Measurements from ENCODE around the gene MAPK11. TPM values are rescaled to one million over a fixed set of nuclear protein-coding genes. Genes with fewer than 3 reads are reported as not detected.

MAPK11 gene
- total RNA-seq, 1 donor from 2014 or later, result 3.4 TPM

DNA sequence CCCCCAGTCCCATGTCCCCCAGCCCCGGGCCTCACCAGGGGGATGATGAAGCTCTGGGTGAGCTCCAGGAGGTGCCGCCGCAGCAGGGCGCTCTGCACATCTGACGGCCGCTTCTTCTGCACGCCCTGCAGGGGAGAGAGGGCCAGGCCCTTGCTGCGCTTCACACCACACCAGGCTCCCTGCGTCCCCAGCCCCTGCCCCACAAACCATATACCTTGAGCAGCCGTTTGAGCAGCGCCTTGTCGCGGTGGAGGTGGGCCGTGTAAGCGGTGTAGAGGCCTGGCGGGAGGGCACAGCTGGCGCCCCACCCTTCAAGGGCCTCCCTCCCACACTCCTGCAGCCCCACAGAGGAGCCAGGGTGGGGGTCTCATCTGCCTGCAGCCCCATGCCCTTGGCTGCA lies 43.4 kb upstream of the MAPK11 start:
- no peak for FAIRE-seq
- Histone ChIP-seq H3K36me3 (ENCODE audit: control insufficient read depth, insufficient read depth, low read length) (no peaks in the 10 kb centered on the region), H3K4me3 (ENCODE audit: low read depth, low read length) (no peak overlapping the region), H3K27me3 (ENCODE audit: control insufficient read depth, insufficient read depth, low read length) (peaks cover 1% of the 10 kb centered on the region)
- no peak for DNase-seq (ENCODE audit: low read depth)
- TF ChIP-seq, protein P1, sequence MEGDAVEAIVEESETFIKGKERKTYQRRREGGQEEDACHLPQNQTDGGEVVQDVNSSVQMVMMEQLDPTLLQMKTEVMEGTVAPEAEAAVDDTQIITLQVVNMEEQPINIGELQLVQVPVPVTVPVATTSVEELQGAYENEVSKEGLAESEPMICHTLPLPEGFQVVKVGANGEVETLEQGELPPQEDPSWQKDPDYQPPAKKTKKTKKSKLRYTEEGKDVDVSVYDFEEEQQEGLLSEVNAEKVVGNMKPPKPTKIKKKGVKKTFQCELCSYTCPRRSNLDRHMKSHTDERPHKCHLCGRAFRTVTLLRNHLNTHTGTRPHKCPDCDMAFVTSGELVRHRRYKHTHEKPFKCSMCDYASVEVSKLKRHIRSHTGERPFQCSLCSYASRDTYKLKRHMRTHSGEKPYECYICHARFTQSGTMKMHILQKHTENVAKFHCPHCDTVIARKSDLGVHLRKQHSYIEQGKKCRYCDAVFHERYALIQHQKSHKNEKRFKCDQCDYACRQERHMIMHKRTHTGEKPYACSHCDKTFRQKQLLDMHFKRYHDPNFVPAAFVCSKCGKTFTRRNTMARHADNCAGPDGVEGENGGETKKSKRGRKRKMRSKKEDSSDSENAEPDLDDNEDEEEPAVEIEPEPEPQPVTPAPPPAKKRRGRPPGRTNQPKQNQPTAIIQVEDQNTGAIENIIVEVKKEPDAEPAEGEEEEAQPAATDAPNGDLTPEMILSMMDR (IDR thresholded peaks at IDR 0.05; ENCODE audit: insufficient read depth, low read length, severe bottlenecking), result no peak

DNA sequence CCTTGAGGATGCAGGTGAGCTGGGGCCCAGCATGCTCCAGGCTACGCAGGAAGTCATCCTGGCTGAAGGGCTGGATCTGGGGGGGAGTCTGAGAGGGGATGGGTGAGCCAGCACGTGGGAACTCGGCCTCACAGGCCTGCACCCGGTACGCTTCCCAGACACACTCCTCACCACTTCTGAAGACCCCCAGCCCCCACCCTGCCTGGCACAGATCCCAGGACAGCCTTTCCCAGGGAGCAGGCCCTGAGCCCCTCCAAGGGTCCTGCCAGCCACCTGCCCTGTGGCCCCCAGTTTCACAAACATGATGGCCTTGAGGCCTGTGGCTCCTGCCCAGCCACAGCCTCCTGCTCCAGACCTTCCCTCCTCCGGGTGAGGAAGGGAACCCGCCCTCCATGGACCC lies 42.8 kb upstream of the MAPK11 start:
- Histone ChIP-seq H3K36me3 (ENCODE audit: control insufficient read depth, insufficient read depth, low read length) (no peaks in the 10 kb centered on the region), H3K4me3 (ENCODE audit: low read depth, low read length) (no peak overlapping the region), H3K27me3 (ENCODE audit: control insufficient read depth, insufficient read depth, low read length) (peaks cover 1% of the 10 kb centered on the region)
- TF ChIP-seq, protein P1 (IDR thresholded peaks at IDR 0.05; ENCODE audit: insufficient read depth, low read length, severe bottlenecking), result no peak
- FAIRE-seq (no peak), DNase-seq (ENCODE audit: low read depth) (no peak)

DNA sequence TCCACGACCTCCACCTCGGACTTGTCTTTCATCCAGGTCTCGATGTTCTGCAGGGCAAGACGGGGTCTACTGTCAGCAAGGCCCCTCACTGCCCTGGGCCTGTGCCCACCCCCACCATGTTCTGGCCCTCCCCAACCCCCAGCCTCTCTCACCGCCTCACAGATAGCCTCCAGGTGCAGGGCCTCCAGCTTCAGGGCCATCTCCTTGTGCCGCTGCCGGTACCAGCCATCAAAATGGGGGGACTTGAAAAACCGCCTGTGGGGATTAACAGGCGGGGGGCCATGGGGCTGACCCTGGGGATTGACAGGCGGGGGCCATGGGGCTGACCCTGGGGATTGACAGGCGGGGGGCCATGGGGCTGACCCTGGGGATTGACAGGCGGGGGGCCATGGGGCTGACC lies 42.2 kb upstream of the MAPK11 start:
- Histone ChIP-seq H3K36me3 (ENCODE audit: control insufficient read depth, insufficient read depth, low read length) (no peaks in the 10 kb centered on the region), H3K4me3 (ENCODE audit: low read depth, low read length) (no peak overlapping the region), H3K27me3 (ENCODE audit: control insufficient read depth, insufficient read depth, low read length) (peaks cover 1% of the 10 kb centered on the region)
- no peak for DNase-seq (ENCODE audit: low read depth)
- TF ChIP-seq, protein P1 (IDR thresholded peaks at IDR 0.05; ENCODE audit: insufficient read depth, low read length, severe bottlenecking), result no peak
- no peak for FAIRE-seq

DNA sequence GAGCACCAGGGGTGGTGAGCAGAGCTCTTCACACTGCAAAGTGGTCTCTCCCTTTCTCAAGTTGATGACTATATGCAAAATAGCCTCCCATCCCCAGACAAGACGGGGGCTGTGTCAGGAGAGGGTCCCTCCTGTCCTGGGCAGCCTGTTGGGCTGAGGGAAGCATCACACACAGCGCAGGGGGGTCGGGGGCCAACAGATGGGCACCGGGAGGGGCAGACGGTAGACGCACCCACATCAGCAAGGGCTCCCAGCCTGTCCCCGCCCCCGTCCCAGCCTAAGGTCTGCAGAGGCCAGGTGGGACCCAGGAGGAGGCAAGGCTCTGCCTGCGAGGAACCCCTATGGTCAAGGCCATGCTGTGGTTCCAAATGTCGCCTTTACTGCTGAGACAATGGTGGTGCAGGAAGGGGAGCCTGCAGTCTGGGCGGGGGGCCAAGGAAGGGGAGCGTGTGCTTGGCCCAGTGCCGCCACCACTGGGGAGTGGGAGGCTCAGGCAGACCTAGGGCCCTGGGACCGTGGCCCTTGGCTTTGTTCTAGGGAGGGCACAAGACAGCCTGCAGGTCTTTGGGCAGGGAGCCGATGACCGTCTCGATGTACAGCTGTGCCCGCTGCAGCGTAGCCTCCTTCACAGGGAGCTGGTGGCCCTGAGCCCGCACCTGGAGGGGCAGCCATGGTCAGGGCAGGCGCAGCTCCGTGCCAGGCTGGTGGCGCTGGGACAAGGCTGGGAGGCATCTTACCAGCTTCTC lies 41.6 kb upstream of the MAPK11 start:
- Histone ChIP-seq H3K27me3 (ENCODE audit: control insufficient read depth, insufficient read depth, low read length) (peaks cover 1% of the 10 kb centered on the region), H3K4me3 (ENCODE audit: low read depth, low read length) (no peak overlapping the region), H3K36me3 (ENCODE audit: control insufficient read depth, insufficient read depth, low read length) (peaks cover under 1% of the 10 kb centered on the region)
- TF ChIP-seq, protein P1 (IDR thresholded peaks at IDR 0.05; ENCODE audit: insufficient read depth, low read length, severe bottlenecking), result no peak
- DNase-seq (ENCODE audit: low read depth), result no peak
- peak; percentile 64 for FAIRE-seq

DNA sequence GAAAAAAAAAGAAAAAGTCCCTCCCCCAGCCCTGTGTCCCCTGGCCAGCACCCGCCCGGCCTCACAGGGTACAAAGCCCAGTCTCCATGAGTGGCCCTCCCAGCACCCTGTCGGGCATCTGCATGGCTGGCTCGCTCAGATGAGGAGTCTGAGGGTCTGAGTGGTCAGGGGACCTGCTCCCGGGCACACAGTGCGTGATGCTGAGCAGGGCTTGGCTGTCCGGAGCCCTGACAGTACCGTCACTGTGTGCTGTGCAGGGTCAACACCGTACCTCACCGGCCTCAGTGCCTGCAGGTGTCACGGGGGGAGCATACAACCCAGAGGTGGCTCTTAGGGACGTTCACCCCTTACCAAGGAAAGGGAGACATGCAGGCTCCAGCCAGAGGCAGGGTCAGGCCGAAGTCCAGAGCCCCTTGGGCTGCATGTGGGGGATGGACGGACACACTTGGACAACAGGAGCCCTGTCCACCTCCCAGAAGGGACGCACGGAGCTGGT lies 40.8 kb upstream of the MAPK11 start:
- TF ChIP-seq, protein P1 (IDR thresholded peaks at IDR 0.05; ENCODE audit: insufficient read depth, low read length, severe bottlenecking), result no peak
- FAIRE-seq, result no peak
- no peak for DNase-seq (ENCODE audit: low read depth)
- Histone ChIP-seq H3K36me3 (ENCODE audit: control insufficient read depth, insufficient read depth, low read length) (peaks cover 2% of the 10 kb centered on the region), H3K4me3 (ENCODE audit: low read depth, low read length) (no peak overlapping the region), H3K27me3 (ENCODE audit: control insufficient read depth, insufficient read depth, low read length) (peaks cover 1% of the 10 kb centered on the region)

All from bronchial epithelial cell (primary cell).